Stimulated activated CD4-positive, alpha-beta T cell treated with anti-CD3 and anti-CD28 coated beads, TNF-alpha, amount 100 ng/mL, for 24 hours (primary cell): ENCODE results near the gene PTP4A2.
A peak's percentile ranks its signal among the peaks of the same experiment; 100 is the strongest.

Experiments used
- DNase-seq, 3 experiments: peaks; one replicate each; pipeline ENCODE4 v3.0.0-alpha.2; 2020; ENCODE audit warnings: low read depth in 3 of 3

Gene PTP4A2

GRCh38 chr1:31938184-31938975 lies at the start of gene PTP4A2:
TSS of gene PTP4A2 (minus strand) at chr1:31938368. CDS start at chr1:31919065, 19,303 bp downstream.
- peak; percentile 55 to 90 (median 73) for DNase-seq

GRCh38 chr1:31987135-31987619 lies 49.0 kb upstream of the PTP4A2 start:
- DNase-seq = no peak

GRCh38 chr1:31985430-31985829 lies 47.3 kb upstream of the PTP4A2 start:
- DNase-seq = no peak

- peak in 1 of 3 experiments; percentile 22 for DNase-seq
These were observed 46.5 kb upstream of the PTP4A2 start for GRCh38 chr1:31984419-31985347.

GRCh38 chr1:31981972-31982371 lies 43.8 kb upstream of the PTP4A2 start:
- no peak for DNase-seq

GRCh38 chr1:31981456-31981839 lies 43.3 kb upstream of the PTP4A2 start:
- DNase-seq = no peak

- DNase-seq = no peak
These were observed 42.8 kb upstream of the PTP4A2 start for GRCh38 chr1:31980835-31981455.

- DNase-seq = no peak
These were observed 40.8 kb upstream of the PTP4A2 start for GRCh38 chr1:31978843-31979400.

GRCh38 chr1:31977385-31978131 lies 39.4 kb upstream of the PTP4A2 start:
- no peak for DNase-seq

- DNase-seq = no peak
These were observed 38.2 kb upstream of the PTP4A2 start for GRCh38 chr1:31976401-31976800.

GRCh38 chr1:31970873-31971272 lies 32.7 kb upstream of the PTP4A2 start:
- no peak for DNase-seq

- no peak for DNase-seq
These were observed 23.4 kb upstream of the PTP4A2 start for GRCh38 chr1:31961536-31961935.

GRCh38 chr1:31959521-31960340 lies 21.6 kb upstream of the PTP4A2 start:
- no peak for DNase-seq

- DNase-seq = peak in 1 of 3 experiments; percentile 60
These were observed 19.8 kb upstream of the PTP4A2 start for GRCh38 chr1:31957701-31958674.

GRCh38 chr1:31955917-31956736 lies 18.0 kb upstream of the PTP4A2 start:
- peak; percentile 65 to 84 (median 75) for DNase-seq

- DNase-seq = no peak
These were observed 16.6 kb upstream of the PTP4A2 start for GRCh38 chr1:31954607-31955283.

GRCh38 chr1:31952825-31953220 lies 14.7 kb upstream of the PTP4A2 start:
- no peak for DNase-seq
